ENCODE measurements around the gene PNPO. TPM values are rescaled to one million over a fixed set of nuclear protein-coding genes. Genes with fewer than 3 reads are reported as not detected.

The PNPO gene
- total RNA-seq, 4 donors from 2014 or later = 47.3 to 103 (median 78.9) TPM

DNA sequence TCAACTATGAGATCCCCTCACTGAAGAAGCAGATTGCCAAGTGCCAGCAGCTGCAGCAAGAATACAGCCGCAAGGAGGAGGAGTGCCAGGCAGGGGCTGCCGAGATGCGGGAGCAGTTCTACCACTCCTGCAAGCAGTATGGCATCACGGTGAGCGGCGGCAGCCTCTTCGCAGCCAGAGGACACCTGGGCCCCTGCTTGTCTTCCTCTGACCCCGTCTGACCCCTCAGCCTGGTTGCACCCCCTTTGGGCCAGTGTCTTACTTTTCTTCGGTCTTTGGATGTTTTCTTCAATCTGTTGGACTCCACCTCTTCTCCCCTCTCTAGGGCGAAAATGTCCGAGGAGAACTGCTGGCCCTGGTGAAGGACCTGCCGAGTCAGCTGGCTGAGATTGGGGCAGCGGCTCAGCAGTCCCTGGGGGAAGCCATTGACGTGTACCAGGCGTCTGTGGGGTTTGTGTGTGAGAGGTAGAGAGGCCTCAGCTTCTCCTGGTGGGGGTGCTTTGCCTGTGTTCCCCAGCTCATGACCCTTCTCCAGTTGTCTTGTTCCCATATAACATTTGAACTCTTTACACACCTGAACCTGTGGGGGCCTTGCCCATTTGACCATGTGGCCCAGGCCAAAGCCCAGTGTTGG lies 33.9 kb downstream of the PNPO start:
- Histone ChIP-seq H3K27me3 (no peaks in the 10 kb centered on the region), H3K4me3 (replicated peaks in 1 of 3) (no peak overlapping the region), H3K4me1 (peaks cover 9 to 14% of the 10 kb centered on the region in 2 donors), H3K9me3 (no peaks in the 10 kb centered on the region), H3K36me3 (peaks cover 56 to 68% of the 10 kb centered on the region in 2 donors), H3K27ac (no peak overlapping the region)
- DNase-seq = no peak
- 85 to 86% methylated on average over 15 of the region's 15 CpGs for WGBS, 2 donors
- intact Hi-C loops (cut with DNase I) = loop anchor here (5.0 kb wide), 1 partner anchor 42 kb away; no protein-coding TSS in a partner anchor
- TF ChIP-seq POLR2A (IDR thresholded peaks at IDR 0.05) = no peak
- TF ChIP-seq, protein P1, sequence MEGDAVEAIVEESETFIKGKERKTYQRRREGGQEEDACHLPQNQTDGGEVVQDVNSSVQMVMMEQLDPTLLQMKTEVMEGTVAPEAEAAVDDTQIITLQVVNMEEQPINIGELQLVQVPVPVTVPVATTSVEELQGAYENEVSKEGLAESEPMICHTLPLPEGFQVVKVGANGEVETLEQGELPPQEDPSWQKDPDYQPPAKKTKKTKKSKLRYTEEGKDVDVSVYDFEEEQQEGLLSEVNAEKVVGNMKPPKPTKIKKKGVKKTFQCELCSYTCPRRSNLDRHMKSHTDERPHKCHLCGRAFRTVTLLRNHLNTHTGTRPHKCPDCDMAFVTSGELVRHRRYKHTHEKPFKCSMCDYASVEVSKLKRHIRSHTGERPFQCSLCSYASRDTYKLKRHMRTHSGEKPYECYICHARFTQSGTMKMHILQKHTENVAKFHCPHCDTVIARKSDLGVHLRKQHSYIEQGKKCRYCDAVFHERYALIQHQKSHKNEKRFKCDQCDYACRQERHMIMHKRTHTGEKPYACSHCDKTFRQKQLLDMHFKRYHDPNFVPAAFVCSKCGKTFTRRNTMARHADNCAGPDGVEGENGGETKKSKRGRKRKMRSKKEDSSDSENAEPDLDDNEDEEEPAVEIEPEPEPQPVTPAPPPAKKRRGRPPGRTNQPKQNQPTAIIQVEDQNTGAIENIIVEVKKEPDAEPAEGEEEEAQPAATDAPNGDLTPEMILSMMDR (IDR thresholded peaks at IDR 0.05) = no peak

DNA sequence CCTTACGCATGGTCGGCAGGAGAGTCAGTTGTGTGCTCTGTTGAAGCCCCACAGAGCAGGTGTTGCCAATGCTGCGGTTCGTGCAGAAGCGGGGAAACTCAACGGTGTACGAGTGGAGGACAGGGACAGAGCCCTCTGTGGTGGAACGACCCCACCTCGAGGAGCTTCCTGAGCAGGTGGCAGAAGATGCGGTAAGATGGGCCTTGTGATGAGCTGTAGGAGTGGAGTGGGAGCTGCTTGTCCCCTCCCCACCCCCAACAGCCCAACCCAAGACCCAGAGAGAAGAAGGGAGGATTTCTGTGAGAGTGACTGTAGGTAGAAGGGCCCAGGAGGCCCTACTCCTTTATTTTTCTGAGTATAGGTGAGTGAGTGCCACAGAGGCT lies 34.4 kb downstream of the PNPO start:
- no peaks in the 10 kb centered on the region for H3K9me3 ChIP-seq
- H3K4me3 ChIP-seq (replicated peaks in 1 of 3) = no peak overlapping the region
- H3K36me3 ChIP-seq = peaks cover 61 to 73% of the 10 kb centered on the region in 2 donors
- no peak overlapping the region for H3K27ac ChIP-seq
- TF ChIP-seq, protein P1 (IDR thresholded peaks at IDR 0.05) = no peak
- no peak for TF ChIP-seq POLR2A (IDR thresholded peaks at IDR 0.05)
- peaks cover 8 to 13% of the 10 kb centered on the region in 2 donors for H3K4me1 ChIP-seq
- intact Hi-C loops (cut with DNase I) = loop anchor here (5.0 kb wide), 1 partner anchor 41 kb away; no protein-coding TSS in a partner anchor
- DNase-seq = no peak
- WGBS, 2 donors = 93 to 97% methylated on average over 10 of the region's 10 CpGs
- no peaks in the 10 kb centered on the region for H3K27me3 ChIP-seq

DNA sequence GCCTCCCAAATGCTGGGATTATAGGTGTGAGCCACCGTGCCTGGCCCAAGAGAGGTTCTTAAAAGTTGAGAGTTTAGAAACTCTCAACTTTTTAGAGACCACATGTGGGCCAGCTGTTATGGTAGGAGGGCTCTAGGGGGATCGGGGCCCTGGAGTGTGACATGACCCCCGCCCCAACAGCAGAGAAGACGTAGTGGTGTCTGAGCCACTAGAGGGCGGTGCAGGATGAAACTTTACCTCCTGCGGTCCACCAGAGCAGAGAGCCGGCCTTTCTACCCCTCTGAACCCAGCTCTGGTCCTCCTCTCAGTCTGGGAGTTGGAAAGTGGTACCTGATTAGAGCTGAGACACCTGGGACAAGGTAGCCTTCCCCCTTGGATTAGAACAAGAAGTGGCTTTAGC lies 37.0 kb downstream of the PNPO start:
- peak; percentile 59 to 65 for DNase-seq
- peaks cover 83 to 84% of the 10 kb centered on the region in 2 donors for H3K36me3 ChIP-seq
- 35 to 39% methylated on average over 7 of the region's 7 CpGs for WGBS, 2 donors

DNA sequence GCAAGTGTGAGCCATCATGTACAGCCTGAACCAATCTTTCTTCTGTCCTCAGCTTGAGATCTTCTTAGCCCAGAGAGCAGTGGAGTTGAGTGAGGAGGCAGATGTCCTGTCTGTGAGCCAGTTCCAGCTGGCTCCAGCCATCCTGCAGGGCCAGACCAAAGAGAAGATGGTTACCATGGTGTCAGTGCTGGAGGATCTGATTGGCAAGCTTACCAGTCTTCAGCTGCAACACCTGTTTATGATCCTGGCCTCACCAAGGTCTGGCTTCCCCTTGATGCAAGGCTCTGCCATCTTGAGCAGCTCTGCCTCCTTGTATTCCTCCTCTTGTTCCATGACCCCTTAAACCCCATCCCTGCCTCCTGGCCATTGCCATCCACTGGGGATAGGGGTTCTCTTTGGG lies 39.2 kb downstream of the PNPO start:
- TF ChIP-seq, protein P1 (IDR thresholded peaks at IDR 0.05) = no peak
- TF ChIP-seq POLR2A (IDR thresholded peaks at IDR 0.05) = no peak

More for the DNA sequence above, 37.0 kb downstream of the PNPO start:
- Histone ChIP-seq H3K27me3 (no peaks in the 10 kb centered on the region), H3K9me3 (no peaks in the 10 kb centered on the region), H3K4me3 (replicated peaks in 1 of 3) (no peak overlapping the region), H3K27ac (no peak overlapping the region), H3K4me1 (no peaks in the 10 kb centered on the region)
- TF ChIP-seq POLR2A (IDR thresholded peaks at IDR 0.05) = no peak
- TF ChIP-seq, protein P1 (IDR thresholded peaks at IDR 0.05) = peak; percentile 38 to 74 (median 58)
- intact Hi-C loops (cut with DNase I) = loop anchor here (5.0 kb wide), 1 partner anchor 39 kb away; no protein-coding TSS in a partner anchor

DNA sequence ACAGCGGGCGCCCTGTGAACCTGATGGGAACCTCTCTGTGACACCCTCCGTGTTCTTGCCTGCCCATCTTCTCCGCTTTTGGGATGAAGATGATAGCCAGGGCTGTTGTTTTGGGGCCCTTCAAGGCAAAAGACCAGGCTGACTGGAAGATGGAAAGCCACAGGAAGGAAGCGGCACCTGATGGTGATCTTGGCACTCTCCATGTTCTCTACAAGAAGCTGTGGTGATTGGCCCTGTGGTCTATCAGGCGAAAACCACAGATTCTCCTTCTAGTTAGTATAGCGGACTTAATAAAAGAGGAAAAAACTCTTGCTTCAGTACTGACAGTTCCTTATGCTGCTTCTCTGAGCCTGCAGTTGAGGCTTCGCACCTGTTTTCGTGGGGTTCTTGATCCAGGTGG lies 40.1 kb downstream of the PNPO start:
- Histone ChIP-seq H3K36me3 (peaks cover 54 to 57% of the 10 kb centered on the region in 2 donors), H3K27ac (no peak overlapping the region), H3K4me1 (no peaks in the 10 kb centered on the region), H3K4me3 (replicated peaks in 1 of 3) (no peak overlapping the region), H3K27me3 (no peaks in the 10 kb centered on the region), H3K9me3 (no peaks in the 10 kb centered on the region)
- TF ChIP-seq, protein P1 (IDR thresholded peaks at IDR 0.05) = no peak
- no peak for TF ChIP-seq POLR2A (IDR thresholded peaks at IDR 0.05)
- intact Hi-C loops (cut with DNase I) = no loop called here
- no peak for DNase-seq
- 88 to 97% methylated on average over 9 of the region's 9 CpGs for WGBS, 2 donors

More for the DNA sequence above, 39.2 kb downstream of the PNPO start:
- H3K4me3 ChIP-seq (replicated peaks in 1 of 3) = no peak overlapping the region
- H3K27me3 ChIP-seq = no peaks in the 10 kb centered on the region
- H3K27ac ChIP-seq = no peak overlapping the region
- H3K9me3 ChIP-seq = no peaks in the 10 kb centered on the region
- H3K4me1 ChIP-seq = no peaks in the 10 kb centered on the region
- no peak for DNase-seq
- intact Hi-C loops (cut with DNase I) = no loop called here
- H3K36me3 ChIP-seq = peaks cover 64% of the 10 kb centered on the region in 2 donors

Data from thyroid gland (tissue), 4 donors.